GM23338 (cell line): Measurements from ENCODE around the gene FRAS1. TPM values are rescaled to one million over a fixed set of nuclear protein-coding genes. Genes with fewer than 3 reads are reported as not detected.
"Not testable (repeated sequence)": the region's sequence is repeated elsewhere in the genome, so short reads cannot be mapped to it uniquely, and the experiment has no call there.

ENCODE experiments used
- ATAC-seq: fragments of 200-7000 bp; cut with Tn5 transposase; 3 replicates; pipeline ENCODE4 v1.9.1; 2020
- DNase-seq: peaks from one replicate; pipeline ENCODE4 v3.0.0-alpha.2; 2015; ENCODE audit warnings: low spot score
- H2AFZ ChIP-seq: fragments of 200-600 bp; sonication (generic); 2 replicates; pipeline ENCODE4 v1.8.0; 2016; ENCODE audit warnings: antibody characterized with exemption, mild to moderate bottlenecking, moderate library complexity
- H3F3A ChIP-seq: fragments of 200-600 bp; sonication (generic); replicated peaks from 2 replicates; pipeline ENCODE4 v1.8.0; 2017; ENCODE audit warnings: antibody characterized with exemption, mixed run types, low read depth
- H3K27ac ChIP-seq: fragments of 200-600 bp; sonication (generic); 2 replicates; pipeline ENCODE4 v1.6.1; 2016; ENCODE audit warnings: low read depth
- H3K27me3 ChIP-seq: fragments of 200-600 bp; sonication (generic); 2 replicates; pipeline ENCODE4 v1.8.0; 2016; ENCODE audit warnings: mild to moderate bottlenecking, mixed run types, moderate library complexity; ENCODE audit not compliant: insufficient read depth
- H3K36me3 ChIP-seq: fragments of 200-600 bp; sonication (generic); 2 replicates; pipeline ENCODE4 v1.8.0; 2016; ENCODE audit warnings: mild to moderate bottlenecking; ENCODE audit not compliant: insufficient read depth
- H3K4me1 ChIP-seq: fragments of 200-600 bp; sonication (generic); 2 replicates; pipeline ENCODE4 v1.8.0; 2016; ENCODE audit warnings: mild to moderate bottlenecking, moderate library complexity; ENCODE audit not compliant: insufficient read depth
- H3K4me2 ChIP-seq: fragments of 200-600 bp; sonication (generic); 2 replicates; pipeline ENCODE4 v1.7.1; 2017; ENCODE audit warnings: mixed run types
- H3K4me3 ChIP-seq: fragments of 200-600 bp; sonication (generic); 2 replicates; pipeline ENCODE4 v1.6.1; 2016; ENCODE audit warnings: mixed run types
- H3K79me2 ChIP-seq: fragments of 200-600 bp; sonication (generic); replicated peaks from 2 replicates; pipeline ENCODE4 v1.8.0; 2017; ENCODE audit warnings: mild to moderate bottlenecking; ENCODE audit not compliant: insufficient read depth
- H3K9me2 ChIP-seq: fragments of 200-600 bp; sonication (generic); 2 replicates; pipeline ENCODE4 v1.8.0; 2017; ENCODE audit not compliant: insufficient read depth
- H4K20me1 ChIP-seq: fragments of 200-600 bp; sonication (generic); replicated peaks from 2 replicates; pipeline ENCODE4 v1.8.0; 2017; ENCODE audit warnings: mild to moderate bottlenecking; ENCODE audit not compliant: insufficient read depth
- H3K27ac Mint-ChIP-seq: 2 replicates; pipeline ENCODE4 v1.8.0; 2020; ENCODE audit warnings: inconsistent platforms, mild to moderate bottlenecking, moderate library complexity, mixed read lengths
- H3K27me3 Mint-ChIP-seq: 3 replicates; pipeline ENCODE4 v1.8.0; 2022; ENCODE audit warnings: low read depth, mild to moderate bottlenecking, moderate library complexity, mixed read lengths, inconsistent platforms; ENCODE audit not compliant: insufficient read depth, poor library complexity
- H3K36me3 Mint-ChIP-seq: 3 replicates; pipeline ENCODE4 v1.8.0; 2021; ENCODE audit warnings: low read depth, mild to moderate bottlenecking, inconsistent platforms, moderate library complexity, mixed read lengths
- H3K4me1 Mint-ChIP-seq: 3 replicates; pipeline ENCODE4 v1.8.0; 2020; ENCODE audit warnings: mild to moderate bottlenecking, inconsistent platforms, mixed read lengths
- H3K4me3 Mint-ChIP-seq: 3 replicates; pipeline ENCODE4 v1.8.0; 2021; ENCODE audit warnings: moderate library complexity, mild to moderate bottlenecking, inconsistent platforms, mixed read lengths
- H3K9me3 Mint-ChIP-seq: 3 replicates; pipeline ENCODE4 v1.8.0; 2020; ENCODE audit warnings: moderate library complexity, mild to moderate bottlenecking, inconsistent platforms, mixed read lengths
- CREB1 ChIP-seq: fragments of 250-450 bp; sonication (Bioruptor Pico); IDR thresholded peaks from 2 replicates; pipeline ENCODE4 v1.5.0; 2020; ENCODE audit warnings: low read depth, mild to moderate bottlenecking, moderate library complexity
- ETS1 ChIP-seq: IDR thresholded peaks from 2 replicates; pipeline ENCODE4 v1.6.1; 2016; ENCODE audit warnings: antibody characterized with exemption
- EZH2 ChIP-seq: fragments of 200-600 bp; sonication (generic); IDR thresholded peaks from one replicate; pipeline ENCODE4 v1.8.0; 2017; ENCODE audit warnings: antibody characterized with exemption, mild to moderate bottlenecking, low read depth; ENCODE audit not compliant: unreplicated experiment
- JUNB ChIP-seq: IDR thresholded peaks from one replicate; pipeline ENCODE4 v1.6.1; 2016; ENCODE audit warnings: antibody characterized with exemption; ENCODE audit not compliant: unreplicated experiment
- NANOG ChIP-seq: IDR thresholded peaks from 2 replicates; pipeline ENCODE4 v1.6.1; 2016; ENCODE audit warnings: antibody characterized with exemption, borderline replicate concordance
- POLR2AphosphoS5 ChIP-seq: IDR thresholded peaks from 2 replicates; pipeline ENCODE4 v1.6.1; 2016; ENCODE audit warnings: antibody characterized with exemption, low read depth
- REST ChIP-seq: IDR thresholded peaks from one replicate; pipeline ENCODE4 v1.6.1; 2018; ENCODE audit warnings: antibody characterized with exemption; ENCODE audit not compliant: unreplicated experiment
- ZNF114 ChIP-seq: fragments of 250-450 bp; sonication (Bioruptor Pico); IDR thresholded peaks from 2 replicates; pipeline ENCODE4 v1.5.0; 2020; ENCODE audit warnings: mild to moderate bottlenecking, moderate library complexity
- ZNF331 ChIP-seq: fragments of 250-450 bp; sonication (Bioruptor Pico); IDR thresholded peaks from 2 replicates; pipeline ENCODE4 v1.5.0; 2020; ENCODE audit warnings: low read depth, mild to moderate bottlenecking, moderate library complexity
- polyA plus RNA-seq: library from polyadenylated mRNA; unstranded; fragments of >200 nt; fragmentation: Nextera tagmentation; extraction: Ambion mirVana; gene quantifications from 2 replicates; pipeline ENCODE4 v1.2.1, GENCODE V29; 2016
- total RNA-seq: library from RNA; depleted of rRNA; stranded (reverse); fragments of >200 nt; shearing (Covaris generic); gene quantifications from 2 replicates; pipeline ENCODE4 v1.2.3, GENCODE V29; 2014

FRAS1 gene
- total and polyA plus RNA-seq, 2 experiments from 2014 or later, result 12.4 to 108 TPM

GRCh38 chr4:78299565-78299972 is 242.4 kb downstream of the FRAS1 start:
- no peak overlapping the region for H2AFZ ChIP-seq
- TF ChIP-seq POLR2AphosphoS5 (no peak), REST (no peak), JUNB (no peak), ETS1 (no peak)
- peaks cover 6% of the 10 kb centered on the region; the same call in 2 of the 3 replicates for H3K4me1 Mint-ChIP-seq
- H3K4me3 Mint-ChIP-seq, result no peak overlapping the region
- H3K4me2 ChIP-seq, result no peak overlapping the region
- H3K9me3 Mint-ChIP-seq, result peaks cover 5% of the 10 kb centered on the region; the same call in 2 of the 3 replicates
- no peak overlapping the region for H3K27ac Mint-ChIP-seq
- DNase-seq, result no peak
- peaks cover 12% of the 10 kb centered on the region for H3K36me3 ChIP-seq
- no peak overlapping the region for H3K4me3 ChIP-seq
- H3K4me1 ChIP-seq, result no peaks in the 10 kb centered on the region
- H4K20me1 ChIP-seq, result peaks cover 4% of the 10 kb centered on the region; the same call in 1 of the 2 replicates
- no peak for ATAC-seq
- H3K79me2 ChIP-seq, result no peaks in the 10 kb centered on the region
- H3K9me2 ChIP-seq, result no peaks in the 10 kb centered on the region
- peaks cover 5% of the 10 kb centered on the region for H3K27me3 Mint-ChIP-seq
- H3F3A ChIP-seq, result no peaks in the 10 kb centered on the region
- H3K36me3 Mint-ChIP-seq, result peaks cover 43% of the 10 kb centered on the region
- H3K27me3 ChIP-seq, result no peaks in the 10 kb centered on the region
- H3K27ac ChIP-seq, result no peak overlapping the region

- Histone ChIP-seq H3K4me2 (peak overlapping the region; percentile 69; the same call in 1 of the 2 replicates), H3K4me3 (peak overlapping the region; percentile 43; the same call in 1 of the 2 replicates), H3K4me1 (peaks cover 21% of the 10 kb centered on the region), H3K36me3 (peaks cover 14% of the 10 kb centered on the region), H3K27ac (0 out of 2 replicates have a peak overlapping the region, but pooled peaks have one; percentile 56)
- not testable (repeated sequence) for H3K27me3 ChIP-seq, H3K79me2 ChIP-seq, H3F3A ChIP-seq, H4K20me1 ChIP-seq, ATAC-seq, H3K9me2 ChIP-seq, H2AFZ ChIP-seq
- Mint-ChIP-seq H3K4me3 (peak overlapping the region; percentile 48), H3K4me1 (peaks cover 52% of the 10 kb centered on the region), H3K36me3 (peaks cover 51% of the 10 kb centered on the region), H3K27ac (peak overlapping the region; percentile 86), H3K9me3 (peaks cover 10% of the 10 kb centered on the region; the same call in 2 of the 3 replicates), H3K27me3 (peaks cover 12% of the 10 kb centered on the region)
- DNase-seq, result peak; percentile 42
- 0 out of 2 replicates have a peak, but pooled peaks have one; percentile 12 for TF ChIP-seq NANOG
These were observed 250.1 kb downstream of the FRAS1 start for GRCh38 chr4:78307263-78307662.

- peaks cover 12% of the 10 kb centered on the region for H3K27me3 Mint-ChIP-seq
- H3K9me2 ChIP-seq, result no peaks in the 10 kb centered on the region
- no peak overlapping the region for H2AFZ ChIP-seq
- peaks cover 45% of the 10 kb centered on the region for H3K36me3 Mint-ChIP-seq
- no peak overlapping the region for H3K4me3 Mint-ChIP-seq
- H3K79me2 ChIP-seq, result no peaks in the 10 kb centered on the region; the same call in 1 of the 2 replicates
- no peaks in the 10 kb centered on the region; the same call in 1 of the 2 replicates for H3F3A ChIP-seq
- ATAC-seq (no peak), DNase-seq (no peak)
- H3K4me1 Mint-ChIP-seq, result peaks cover 63% of the 10 kb centered on the region
- H4K20me1 ChIP-seq, result no peaks in the 10 kb centered on the region
- peaks cover 31% of the 10 kb centered on the region for H3K4me1 ChIP-seq
- H3K36me3 ChIP-seq, result peaks cover 14% of the 10 kb centered on the region
- H3K27ac ChIP-seq, result no peak overlapping the region
- no peak overlapping the region for H3K27ac Mint-ChIP-seq
- no peaks in the 10 kb centered on the region for H3K27me3 ChIP-seq
- H3K9me3 Mint-ChIP-seq, result peaks cover 10% of the 10 kb centered on the region; the same call in 2 of the 3 replicates
- no peak overlapping the region for H3K4me2 ChIP-seq
- H3K4me3 ChIP-seq, result no peak overlapping the region
- TF ChIP-seq NANOG (no peak), EZH2 (no peak), CREB1 (no peak), ZNF114 (no peak), ZNF331 (CRISPR knock-in tag) (no peak), ETS1 (no peak), JUNB (no peak)
These were observed 251.4 kb downstream of the FRAS1 start for GRCh38 chr4:78308517-78308916.
